Measurements from ENCODE around the gene COL6A3. TPM values are rescaled to one million over a fixed set of nuclear protein-coding genes. Genes with fewer than 3 reads are reported as not detected.
"Not testable (repeated sequence)": the region's sequence is repeated elsewhere in the genome, so short reads cannot be mapped to it uniquely, and the experiment has no call there.

The COL6A3 gene
- total and polyA plus RNA-seq, 8 donors = 5.0 to 249 (median 17.1) TPM

- Histone ChIP-seq H3K27me3 (no peaks in the 10 kb centered on the region), H3K4me1 (no peaks in the 10 kb centered on the region), H3K36me3 (no peaks in the 10 kb centered on the region), H3K4me3 (peak overlapping the region in 1 of 4 donors; percentile 22), H3K9me3 (no peaks in the 10 kb centered on the region), H3K27ac (peak overlapping the region in 2 of 4 donors; percentile 3 to 36)
- 52 to 67% methylated on average over 16 of the region's 16 CpGs for WGBS, 2 donors
- intact Hi-C loops (cut with DNase I) = loop anchor here in 1 of 3 donors (10.0 kb wide), 2 partner anchors 63 to 247 kb away; no protein-coding TSS in a partner anchor
- DNase-seq = no peak
- FAIRE-seq = no peak
- TF ChIP-seq CTCF (IDR thresholded peaks at IDR 0.05) = no peak
- peak in 1 of 4 donors; percentile 19 for ATAC-seq
Observed at GRCh38 chr2:237411683-237412423, 2.1 kb downstream of the COL6A3 start.

GRCh38 chr2:237411092-237411601 lies 2.8 kb downstream of the COL6A3 start:
- 55 to 65% methylated on average over 12 of the region's 12 CpGs for WGBS, 2 donors
- Histone ChIP-seq H3K9me3 (no peaks in the 10 kb centered on the region), H3K4me1 (no peaks in the 10 kb centered on the region), H3K36me3 (no peaks in the 10 kb centered on the region), H3K27ac (peak overlapping the region in 2 of 4 donors; percentile 29 to 36), H3K27me3 (no peaks in the 10 kb centered on the region), H3K4me3 (peak overlapping the region in 1 of 4 donors; percentile 22)
- DNase-seq = no peak
- FAIRE-seq = no peak
- TF ChIP-seq CTCF (IDR thresholded peaks at IDR 0.05) = no peak
- ATAC-seq = no peak
- intact Hi-C loops (cut with DNase I) = loop anchor here in 1 of 3 donors (10.0 kb wide), 2 partner anchors 64 to 246 kb away; no protein-coding TSS in a partner anchor

- DNase-seq; H3K36me3 ChIP-seq; H3K4me3 ChIP-seq; FAIRE-seq; H3K9me3 ChIP-seq; intact Hi-C loops (cut with DNase I); H3K27ac ChIP-seq; H3K4me1 ChIP-seq; ATAC-seq; H3K27me3 ChIP-seq: not testable (repeated sequence)
- 69 to 77% methylated on average over 2 of the region's 2 CpGs for WGBS, 2 donors
Observed at GRCh38 chr2:237409263-237409662, 4.7 kb downstream of the COL6A3 start.

- Histone ChIP-seq H3K4me1 (no peaks in the 10 kb centered on the region), H3K4me3 (no peak overlapping the region), H3K27me3 (no peaks in the 10 kb centered on the region), H3K36me3 (no peaks in the 10 kb centered on the region), H3K27ac (no peak overlapping the region), H3K9me3 (no peaks in the 10 kb centered on the region)
- ATAC-seq (peak in 3 of 4 donors; percentile 10 to 35 (median 25)), DNase-seq (no peak), FAIRE-seq (no peak)
- intact Hi-C loops (cut with DNase I) = no loop called here
- 65 to 67% methylated on average over 8 of the region's 8 CpGs for WGBS, 2 donors
- TF ChIP-seq CTCF (IDR thresholded peaks at IDR 0.05) = no peak
Observed at GRCh38 chr2:237408335-237409000, 5.5 kb downstream of the COL6A3 start.

GRCh38 chr2:237407700-237408099 lies 6.3 kb downstream of the COL6A3 start:
- Histone ChIP-seq H3K4me3 (no peak overlapping the region), H3K27ac (no peak overlapping the region), H3K36me3 (no peaks in the 10 kb centered on the region), H3K27me3 (no peaks in the 10 kb centered on the region), H3K4me1 (no peaks in the 10 kb centered on the region), H3K9me3 (no peaks in the 10 kb centered on the region)
- TF ChIP-seq CTCF (IDR thresholded peaks at IDR 0.05) = no peak
- 71 to 75% methylated on average over 4 of the region's 4 CpGs for WGBS, 2 donors
- intact Hi-C loops (cut with DNase I) = no loop called here
- no peak for DNase-seq
- no peak for FAIRE-seq
- no peak for ATAC-seq
